WERI-Rb-1 (cell line): ENCODE data around the gene XPO4.

Experiments
- DNase-seq: peaks from one replicate; pipeline ENCODE4 v3.0.0-alpha.2; 2020
- H3K27ac ChIP-seq: fragments of 250-450 bp; sonication (Bioruptor Pico); 2 replicates; pipeline ENCODE4 v1.5.1; 2020; ENCODE audit warnings: mild to moderate bottlenecking, moderate library complexity
- H3K27me3 ChIP-seq: fragments of 250-450 bp; sonication (Bioruptor Pico); 2 replicates; pipeline ENCODE4 v1.5.1; 2021; ENCODE audit warnings: mild to moderate bottlenecking, low read depth, moderate library complexity; ENCODE audit not compliant: insufficient read depth, severe bottlenecking
- H3K36me3 ChIP-seq: fragments of 250-450 bp; sonication (Bioruptor Pico); 2 replicates; pipeline ENCODE4 v1.5.1; 2020; ENCODE audit warnings: mild to moderate bottlenecking, moderate library complexity
- H3K4me3 ChIP-seq: 2 replicates; pipeline ENCODE4 v1.5.1; 2011; ENCODE audit warnings: low read depth, mild to moderate bottlenecking, control low read depth, low read length
- H3K9me3 ChIP-seq: fragments of 250-450 bp; sonication (Bioruptor Pico); 2 replicates; pipeline ENCODE4 v1.5.1; 2021; ENCODE audit warnings: mild to moderate bottlenecking, moderate library complexity; ENCODE audit not compliant: severe bottlenecking
- TF ChIP-seq, protein P1 (sequence below): IDR thresholded peaks from 2 replicates; pipeline ENCODE4 v1.5.1; 2011; ENCODE audit warnings: low read depth, mild to moderate bottlenecking, control low read depth, inconsistent platforms, low read length

XPO4 gene

GRCh38 chr13:20787180-20787579 lies 115.4 kb downstream of the XPO4 start:
- TF ChIP-seq, protein P1, sequence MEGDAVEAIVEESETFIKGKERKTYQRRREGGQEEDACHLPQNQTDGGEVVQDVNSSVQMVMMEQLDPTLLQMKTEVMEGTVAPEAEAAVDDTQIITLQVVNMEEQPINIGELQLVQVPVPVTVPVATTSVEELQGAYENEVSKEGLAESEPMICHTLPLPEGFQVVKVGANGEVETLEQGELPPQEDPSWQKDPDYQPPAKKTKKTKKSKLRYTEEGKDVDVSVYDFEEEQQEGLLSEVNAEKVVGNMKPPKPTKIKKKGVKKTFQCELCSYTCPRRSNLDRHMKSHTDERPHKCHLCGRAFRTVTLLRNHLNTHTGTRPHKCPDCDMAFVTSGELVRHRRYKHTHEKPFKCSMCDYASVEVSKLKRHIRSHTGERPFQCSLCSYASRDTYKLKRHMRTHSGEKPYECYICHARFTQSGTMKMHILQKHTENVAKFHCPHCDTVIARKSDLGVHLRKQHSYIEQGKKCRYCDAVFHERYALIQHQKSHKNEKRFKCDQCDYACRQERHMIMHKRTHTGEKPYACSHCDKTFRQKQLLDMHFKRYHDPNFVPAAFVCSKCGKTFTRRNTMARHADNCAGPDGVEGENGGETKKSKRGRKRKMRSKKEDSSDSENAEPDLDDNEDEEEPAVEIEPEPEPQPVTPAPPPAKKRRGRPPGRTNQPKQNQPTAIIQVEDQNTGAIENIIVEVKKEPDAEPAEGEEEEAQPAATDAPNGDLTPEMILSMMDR: no peak
- Histone ChIP-seq H3K9me3 (no peaks in the 10 kb centered on the region), H3K4me3 (no peak overlapping the region), H3K36me3 (peaks cover 58% of the 10 kb centered on the region), H3K27ac (no peak overlapping the region), H3K27me3 (no peaks in the 10 kb centered on the region)
- no peak for DNase-seq

- no peaks in the 10 kb centered on the region for H3K27me3 ChIP-seq
- peaks cover 33% of the 10 kb centered on the region for H3K36me3 ChIP-seq
- no peak for DNase-seq
- TF ChIP-seq, protein P1: no peak
- no peaks in the 10 kb centered on the region for H3K9me3 ChIP-seq
- no peak overlapping the region for H3K27ac ChIP-seq
- no peak overlapping the region for H3K4me3 ChIP-seq
These were observed 120.3 kb downstream of the XPO4 start for GRCh38 chr13:20782116-20782708.

DNA sequence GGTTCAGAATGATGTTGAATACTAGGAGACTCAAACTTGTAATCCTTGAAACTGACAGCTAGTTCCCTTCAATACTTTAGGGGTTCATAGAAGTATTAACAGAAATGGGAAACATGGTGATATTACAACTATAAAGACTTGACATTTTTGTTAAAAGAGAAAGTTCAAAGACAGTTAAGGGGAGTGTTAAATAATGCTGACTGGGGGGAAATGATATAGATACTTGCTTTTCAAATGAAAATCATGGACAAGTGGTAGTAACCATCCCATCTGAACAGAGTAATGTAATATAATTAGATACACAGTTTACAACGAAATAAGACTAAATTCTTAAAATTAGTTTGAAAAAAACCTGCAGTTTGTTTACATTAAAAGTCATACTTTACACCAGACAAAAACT lies 122.2 kb downstream of the XPO4 start:
- Histone ChIP-seq H3K4me3 (no peak overlapping the region), H3K9me3 (no peaks in the 10 kb centered on the region), H3K27ac (no peak overlapping the region), H3K27me3 (no peaks in the 10 kb centered on the region), H3K36me3 (peaks cover 23% of the 10 kb centered on the region)
- TF ChIP-seq, protein P1: no peak
- no peak for DNase-seq

DNA sequence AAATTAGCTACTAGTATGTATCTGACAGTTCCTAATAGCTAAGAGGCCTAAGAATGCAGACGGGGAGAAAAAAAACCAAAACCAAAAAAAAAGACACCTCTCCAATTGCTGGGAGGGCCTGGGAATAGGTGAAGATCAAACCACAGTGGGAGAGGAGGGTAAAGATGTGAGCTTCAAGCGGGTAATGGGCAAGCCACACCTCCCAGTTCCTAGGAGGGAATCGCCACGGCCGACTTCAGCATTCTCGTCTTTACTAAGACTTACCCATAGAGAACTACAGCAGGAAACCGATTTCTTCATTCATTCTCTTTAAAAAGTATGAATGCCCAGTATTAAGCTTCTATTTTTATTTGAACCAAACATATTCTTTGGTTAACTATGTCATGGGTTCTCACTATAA lies 123.1 kb downstream of the XPO4 start:
- peaks cover 19% of the 10 kb centered on the region for H3K36me3 ChIP-seq
- DNase-seq: no peak
- no peaks in the 10 kb centered on the region for H3K9me3 ChIP-seq

DNA sequence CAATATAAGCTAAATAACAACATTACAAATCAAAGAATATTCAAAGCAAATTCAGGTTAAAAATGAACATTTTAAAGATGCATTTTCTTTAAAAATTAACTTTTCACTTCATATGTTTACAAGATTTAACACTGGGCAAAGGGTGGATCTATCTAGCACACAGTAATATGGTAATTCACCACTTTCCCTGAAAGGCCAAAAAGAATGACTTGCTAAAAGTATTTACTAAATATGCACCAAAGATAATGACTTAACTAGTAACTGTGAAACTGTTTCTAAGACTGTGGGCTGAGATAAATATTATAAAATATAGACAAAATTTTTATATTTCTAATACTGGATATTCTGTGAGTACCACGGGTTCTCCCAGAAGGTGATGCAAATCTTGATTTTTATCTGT lies 124.2 kb downstream of the XPO4 start:
- TF ChIP-seq, protein P1: no peak
- no peak for DNase-seq
- H3K4me3 ChIP-seq: no peak overlapping the region
- no peaks in the 10 kb centered on the region for H3K9me3 ChIP-seq
- H3K36me3 ChIP-seq: peaks cover 9% of the 10 kb centered on the region
- no peaks in the 10 kb centered on the region for H3K27me3 ChIP-seq
- H3K27ac ChIP-seq: no peak overlapping the region

More for the DNA sequence above, 123.1 kb downstream of the XPO4 start:
- TF ChIP-seq, protein P1: no peak
- Histone ChIP-seq H3K27me3 (no peaks in the 10 kb centered on the region), H3K4me3 (no peak overlapping the region), H3K27ac (no peak overlapping the region)

GRCh38 chr13:20776751-20777150 lies 125.8 kb downstream of the XPO4 start:
- Histone ChIP-seq H3K27ac (no peak overlapping the region), H3K27me3 (no peaks in the 10 kb centered on the region), H3K4me3 (no peak overlapping the region), H3K36me3 (peaks cover 4% of the 10 kb centered on the region; the same call in 1 of the 2 replicates), H3K9me3 (no peaks in the 10 kb centered on the region)
- no peak for DNase-seq
- TF ChIP-seq, protein P1: no peak
